Left lung (tissue), 10 donors: Measurements from ENCODE around the gene SUCLG2. TPM values are rescaled to one million over a fixed set of nuclear protein-coding genes. Genes with fewer than 3 reads are reported as not detected.

Source experiments
- ATAC-seq: fragments of 200-7000 bp; cut with Tn5 transposase; one replicate; pipeline ENCODE4 v1.9.1; 2020; ENCODE audit warnings: moderate library complexity
- DNase-seq, 4 donors: peaks; one replicate each; pipeline ENCODE4 v3.0.0-alpha.2; 2013 to 2020
- H3K27ac ChIP-seq, 2 donors: fragments of 200-600 bp; sonication (generic) in 1 of 2; one replicate each; pipeline versions ENCODE4 v1.5.0 to v1.8.0; 2020 to 2021
- H3K27me3 ChIP-seq, 2 donors: fragments of 200-600 bp; sonication (generic) in 1 of 2; one replicate each; pipeline versions ENCODE4 v1.5.0 to v1.8.0; 2020 to 2021
- H3K36me3 ChIP-seq, 2 donors: fragments of 200-600 bp; sonication (generic) in 1 of 2; one replicate each; pipeline versions ENCODE4 v1.5.0 to v1.8.0; 2020 to 2021
- H3K4me1 ChIP-seq, 2 donors: fragments of 200-600 bp; one replicate each; pipeline ENCODE4 v1.8.0; 2021
- H3K4me3 ChIP-seq, 2 donors: fragments of 200-600 bp; sonication (generic) in 1 of 2; one replicate each; pipeline versions ENCODE4 v1.5.0 to v1.8.0; 2020 to 2021; ENCODE audit warnings: mild to moderate bottlenecking in 1 of 2
- H3K9me3 ChIP-seq, 2 donors: fragments of 200-600 bp; sonication (generic) in 1 of 2; one replicate each; pipeline versions ENCODE4 v1.5.0 to v1.8.0; 2020 to 2021
- intact Hi-C, 2 donors: fragments of 100-400 bp; cut with DNase I; formaldehyde crosslinking; loops; one replicate each; pipeline versions ENCODE4 v1.11.2 to v1.14.2; 2022
- polyA plus RNA-seq, 6 donors: library from polyadenylated mRNA; unstranded; fragments of 120-200 nt; gene quantifications; one replicate each; pipeline ENCODE4 v1.2.1, GENCODE V29; 2013; ENCODE audit not compliant: insufficient read length in 6 of 6
- total RNA-seq, 2 donors: library from RNA; stranded (reverse); fragmentation: NEBNext Ultra II Directional; extraction: Animal tissue kit (Norgen Biotek cat#: 25700); gene quantifications; one replicate each; pipeline ENCODE4 v1.2.1, GENCODE V29; 2021
- TF ChIP-seq, protein P1 (sequence below), 2 donors: fragments of 200-600 bp; sonication (generic) in 1 of 2; IDR thresholded peaks; one replicate each; pipeline versions ENCODE4 v1.5.0 to v1.8.0; 2021; ENCODE audit warnings: antibody characterized with exemption in 2 of 2
- donor health status: DM: no; HTN: yes; CAD: no.
- donor health status: DM: no; HTN: no; CAD: no.

The SUCLG2 gene
- total and polyA plus RNA-seq, 8 donors = 52.7 to 74.1 (median 60.0) TPM

DNA sequence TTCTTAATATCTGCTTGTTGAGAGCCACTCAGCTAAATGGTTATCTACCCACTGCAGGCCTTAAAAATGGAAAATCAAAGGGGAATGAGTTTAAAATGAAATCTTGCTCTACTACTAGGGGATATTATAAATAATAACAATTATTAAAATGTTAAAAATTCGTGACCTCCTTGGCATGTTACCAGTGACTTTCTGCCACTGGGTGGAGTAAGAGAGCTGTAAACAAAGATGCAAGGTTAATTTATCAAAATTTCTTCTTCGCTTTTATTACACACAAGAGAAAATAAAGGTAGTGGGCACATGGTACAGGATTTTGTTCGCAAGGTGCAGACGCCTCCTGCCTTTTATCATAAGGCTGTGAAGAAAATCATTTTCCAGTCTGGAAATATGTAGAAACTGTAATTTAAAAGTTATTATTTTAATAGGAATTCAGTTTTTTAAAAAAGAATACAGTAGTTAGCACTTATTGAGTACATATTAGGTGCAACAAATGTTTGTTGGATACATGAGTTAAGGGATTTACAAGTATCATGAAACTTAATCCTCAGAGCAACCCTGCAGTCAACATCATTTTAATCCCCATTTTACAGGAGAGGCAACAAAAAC lies 272.6 kb downstream of the SUCLG2 start:
- H3K4me1 ChIP-seq = no peaks in the 10 kb centered on the region
- intact Hi-C loops = loop anchor here in 1 of 2 donors (10.0 kb wide), 1 partner anchor 413 kb away; no protein-coding TSS in a partner anchor
- DNase-seq = peak in 1 of 4 donors; percentile 39

DNA sequence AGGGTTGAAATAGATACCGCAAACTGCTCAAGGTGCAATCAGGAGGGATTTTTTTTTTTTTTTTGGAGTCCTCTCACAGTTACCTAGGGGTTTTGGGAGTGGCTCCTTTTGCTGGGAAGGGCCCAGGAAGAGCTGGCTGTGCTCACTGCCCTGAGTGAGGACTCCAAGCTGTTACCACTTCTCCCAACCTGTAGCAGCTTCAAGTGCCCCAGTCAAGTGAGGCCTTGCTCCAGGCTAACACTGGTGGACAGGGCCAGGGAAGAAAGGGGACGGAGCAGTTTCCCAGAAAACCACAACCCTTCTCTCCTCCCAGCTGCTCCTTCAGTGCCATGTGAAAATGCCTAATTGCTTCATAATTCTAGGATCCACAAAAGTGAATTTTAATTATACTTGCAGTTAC lies 274.3 kb downstream of the SUCLG2 start:
- Histone ChIP-seq H3K4me1 (no peaks in the 10 kb centered on the region), H3K27ac (no peak overlapping the region), H3K27me3 (no peaks in the 10 kb centered on the region), H3K9me3 (no peaks in the 10 kb centered on the region), H3K36me3 (peaks cover 0 to 15% of the 10 kb centered on the region in 2 donors), H3K4me3 (no peak overlapping the region)
- intact Hi-C loops = loop anchor here in 1 of 2 donors (10.0 kb wide), 1 partner anchor 415 kb away; no protein-coding TSS in a partner anchor
- TF ChIP-seq, protein P1, sequence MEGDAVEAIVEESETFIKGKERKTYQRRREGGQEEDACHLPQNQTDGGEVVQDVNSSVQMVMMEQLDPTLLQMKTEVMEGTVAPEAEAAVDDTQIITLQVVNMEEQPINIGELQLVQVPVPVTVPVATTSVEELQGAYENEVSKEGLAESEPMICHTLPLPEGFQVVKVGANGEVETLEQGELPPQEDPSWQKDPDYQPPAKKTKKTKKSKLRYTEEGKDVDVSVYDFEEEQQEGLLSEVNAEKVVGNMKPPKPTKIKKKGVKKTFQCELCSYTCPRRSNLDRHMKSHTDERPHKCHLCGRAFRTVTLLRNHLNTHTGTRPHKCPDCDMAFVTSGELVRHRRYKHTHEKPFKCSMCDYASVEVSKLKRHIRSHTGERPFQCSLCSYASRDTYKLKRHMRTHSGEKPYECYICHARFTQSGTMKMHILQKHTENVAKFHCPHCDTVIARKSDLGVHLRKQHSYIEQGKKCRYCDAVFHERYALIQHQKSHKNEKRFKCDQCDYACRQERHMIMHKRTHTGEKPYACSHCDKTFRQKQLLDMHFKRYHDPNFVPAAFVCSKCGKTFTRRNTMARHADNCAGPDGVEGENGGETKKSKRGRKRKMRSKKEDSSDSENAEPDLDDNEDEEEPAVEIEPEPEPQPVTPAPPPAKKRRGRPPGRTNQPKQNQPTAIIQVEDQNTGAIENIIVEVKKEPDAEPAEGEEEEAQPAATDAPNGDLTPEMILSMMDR (IDR thresholded peaks at IDR 0.05) = no peak
- ATAC-seq (peak; percentile 71), DNase-seq (no peak)

More for the DNA sequence above, 272.6 kb downstream of the SUCLG2 start:
- Histone ChIP-seq H3K36me3 (peaks cover 0 to 5% of the 10 kb centered on the region in 2 donors), H3K27me3 (no peaks in the 10 kb centered on the region), H3K27ac (no peak overlapping the region), H3K9me3 (no peaks in the 10 kb centered on the region), H3K4me3 (no peak overlapping the region)
- TF ChIP-seq, protein P1 (IDR thresholded peaks at IDR 0.05) = peak; percentile 58 to 64
- peak; percentile 21 for ATAC-seq

DNA sequence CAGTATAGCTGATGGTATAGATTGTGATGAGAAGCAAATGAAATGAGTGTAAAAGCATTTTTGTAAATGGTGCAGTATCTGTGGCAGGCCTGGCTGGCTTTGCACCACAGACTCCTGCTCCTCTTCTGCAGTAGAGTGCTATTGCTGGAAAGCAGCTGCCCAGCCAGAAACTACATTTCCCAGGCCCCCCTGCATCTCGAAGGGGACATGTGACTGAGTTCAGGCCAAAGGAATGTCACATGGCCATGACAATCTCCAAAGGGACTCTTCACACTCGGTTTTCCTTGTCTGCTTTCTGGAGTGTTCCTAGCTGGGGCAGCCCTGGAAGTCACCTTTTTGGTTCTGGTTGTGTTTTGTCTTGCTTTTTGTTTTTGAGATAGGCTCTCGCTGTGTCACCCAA lies 277.1 kb downstream of the SUCLG2 start:
- no peak overlapping the region for H3K27ac ChIP-seq
- intact Hi-C loops = no loop called here
- DNase-seq = no peak
- no peaks in the 10 kb centered on the region for H3K4me1 ChIP-seq
- TF ChIP-seq, protein P1 (IDR thresholded peaks at IDR 0.05) = no peak
- no peak overlapping the region for H3K4me3 ChIP-seq
- no peak for ATAC-seq
- peaks cover 0 to 15% of the 10 kb centered on the region in 2 donors for H3K36me3 ChIP-seq
- H3K9me3 ChIP-seq = no peaks in the 10 kb centered on the region
- no peaks in the 10 kb centered on the region for H3K27me3 ChIP-seq

DNA sequence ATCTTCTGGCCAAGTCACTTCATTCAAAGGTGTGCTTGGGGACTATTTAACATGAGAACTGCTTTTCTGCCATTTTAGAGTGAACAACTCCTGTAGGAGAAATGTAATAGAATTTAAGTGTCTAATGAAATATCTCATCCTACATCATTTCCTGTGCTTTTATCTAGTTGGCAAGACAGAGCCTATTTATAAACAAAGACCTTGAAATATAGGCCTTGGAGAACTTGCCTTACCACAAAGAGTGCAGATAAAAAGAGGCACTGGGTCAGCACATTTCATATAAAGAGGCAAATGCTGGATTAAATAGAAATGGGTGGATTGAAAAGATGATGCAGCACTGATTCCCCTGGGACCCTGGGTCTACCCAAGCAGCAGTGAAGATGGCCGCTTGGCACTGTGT lies 278.0 kb downstream of the SUCLG2 start:
- Histone ChIP-seq H3K4me1 (no peaks in the 10 kb centered on the region), H3K36me3 (peaks cover 0 to 15% of the 10 kb centered on the region in 2 donors), H3K27me3 (no peaks in the 10 kb centered on the region), H3K9me3 (no peaks in the 10 kb centered on the region), H3K4me3 (no peak overlapping the region), H3K27ac (no peak overlapping the region)
- TF ChIP-seq, protein P1 (IDR thresholded peaks at IDR 0.05) = no peak
- intact Hi-C loops = no loop called here
- ATAC-seq (no peak), DNase-seq (no peak)

DNA sequence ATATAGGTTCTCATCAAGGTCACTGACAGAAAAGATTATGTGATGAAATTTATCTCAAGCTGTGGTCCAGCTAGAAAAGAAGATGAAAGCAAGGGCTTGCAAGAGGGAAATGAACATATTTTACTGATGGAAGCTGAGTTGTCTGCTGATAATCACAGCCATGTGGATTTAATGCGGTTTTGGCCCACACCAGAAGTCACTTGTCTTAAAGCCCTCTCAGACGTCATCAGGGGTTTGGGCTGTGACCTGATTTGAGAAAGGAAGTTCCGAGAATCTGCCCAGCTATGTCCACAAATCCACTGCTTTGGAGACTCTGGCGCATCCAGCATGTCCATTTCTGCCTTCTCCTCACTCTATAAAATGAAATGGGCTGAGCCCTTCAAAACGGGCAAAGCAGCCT lies 278.4 kb downstream of the SUCLG2 start:
- Histone ChIP-seq H3K27me3 (no peaks in the 10 kb centered on the region), H3K27ac (no peak overlapping the region), H3K9me3 (no peaks in the 10 kb centered on the region), H3K4me1 (no peaks in the 10 kb centered on the region), H3K4me3 (no peak overlapping the region), H3K36me3 (peaks cover 0 to 15% of the 10 kb centered on the region in 2 donors)
- DNase-seq (no peak), ATAC-seq (no peak)
- TF ChIP-seq, protein P1 (IDR thresholded peaks at IDR 0.05) = no peak
- intact Hi-C loops = no loop called here
